NCI-H524 (cell line): ENCODE measurements around the gene CLDN12.

ENCODE experiments used
- DNase-seq, 2 experiments: peaks; one replicate each; lab custom pipeline; 2025; lab: John Stamatoyannopoulos, UW

The CLDN12 gene

DNA sequence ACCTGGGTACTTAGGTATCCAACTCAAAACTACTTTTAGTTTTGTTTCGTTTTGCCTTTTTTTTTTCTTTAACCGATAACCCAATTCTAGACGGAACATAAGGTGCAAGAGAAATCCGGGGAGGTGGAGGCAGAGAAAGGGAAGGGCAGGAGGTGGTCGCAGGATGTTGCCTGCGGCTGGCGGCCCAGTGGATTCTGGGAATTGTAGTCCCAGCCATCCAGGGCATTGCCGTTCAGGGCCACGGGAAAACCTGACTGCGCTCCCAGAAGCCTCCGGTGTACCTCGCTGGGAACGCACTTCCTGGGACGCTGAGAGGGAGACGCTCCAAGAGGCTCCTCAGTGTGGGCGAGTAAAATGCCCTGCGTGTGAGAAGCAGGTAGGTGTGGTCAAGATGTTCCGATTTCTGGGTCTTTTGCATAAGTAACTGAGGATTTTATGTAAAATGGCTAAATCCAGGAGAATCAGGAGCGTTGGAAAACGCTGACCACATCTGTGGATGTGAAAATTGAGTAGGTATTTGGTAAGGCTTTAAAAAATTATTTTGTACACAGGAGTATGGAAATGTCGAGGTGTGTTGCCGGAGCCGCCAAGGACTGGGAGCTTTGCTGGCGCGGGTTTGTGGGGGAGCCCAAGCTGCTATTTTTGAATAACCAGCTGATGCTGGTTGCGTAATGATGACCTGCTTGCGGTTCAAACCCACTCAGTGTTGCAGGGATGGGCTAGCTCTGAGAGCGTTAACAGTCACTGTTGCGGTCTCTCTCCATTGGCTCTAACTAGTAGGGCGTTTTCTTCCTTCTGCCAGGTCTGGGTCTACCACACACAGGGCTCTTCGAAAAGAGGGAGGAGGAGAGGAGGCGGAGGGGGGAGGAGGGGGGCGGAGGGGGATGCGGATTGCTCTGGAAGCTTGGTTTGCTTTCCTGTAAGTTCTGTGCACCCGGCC lies at the start of gene CLDN12:
Gene CLDN12, plus strand, starts transcription at position 288 of the 940 bp plus-strand sequence. CDS start 9,216 bp downstream, outside the sequence.
- peak; percentile 77 to 93 for DNase-seq

DNA sequence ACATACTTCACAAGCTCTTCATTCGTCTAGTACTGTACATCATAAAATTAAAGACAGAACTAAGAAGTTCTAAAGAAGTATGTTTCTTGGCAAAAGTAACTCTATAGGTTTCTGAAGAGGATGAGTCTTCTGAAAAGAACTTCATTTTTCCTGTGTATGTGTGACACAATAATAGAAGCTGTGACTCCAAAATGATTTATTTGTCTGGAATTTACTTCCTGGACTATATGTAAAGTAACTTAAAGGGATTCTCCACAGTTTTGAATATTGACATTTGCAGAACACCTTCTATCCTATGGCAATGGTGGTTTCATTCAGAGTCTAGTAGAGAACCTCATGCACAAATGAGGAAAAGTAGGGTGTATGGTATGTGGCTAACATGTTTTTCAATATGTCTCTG lies 19.8 kb upstream of the CLDN12 start:
- DNase-seq: no peak

DNA sequence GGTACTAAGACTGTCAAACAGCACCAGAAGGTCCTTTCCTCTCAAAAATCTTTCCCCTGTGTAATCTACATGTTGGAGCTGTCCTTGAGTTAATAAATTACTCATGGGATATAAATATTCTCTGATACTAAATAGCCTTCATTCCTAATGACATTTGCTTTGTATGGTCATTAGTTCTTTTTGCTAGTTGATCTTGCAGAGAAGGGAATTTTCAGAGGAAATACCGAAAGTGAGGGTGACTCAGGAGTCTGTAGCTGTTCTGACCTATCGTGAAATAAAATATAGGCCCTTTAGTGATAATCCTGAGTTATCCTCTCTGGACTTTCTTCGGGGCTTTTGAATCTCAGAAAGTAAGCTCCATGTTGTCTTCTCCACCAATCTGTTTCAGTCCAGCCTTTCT lies 19.4 kb upstream of the CLDN12 start:
- DNase-seq: no peak

DNA sequence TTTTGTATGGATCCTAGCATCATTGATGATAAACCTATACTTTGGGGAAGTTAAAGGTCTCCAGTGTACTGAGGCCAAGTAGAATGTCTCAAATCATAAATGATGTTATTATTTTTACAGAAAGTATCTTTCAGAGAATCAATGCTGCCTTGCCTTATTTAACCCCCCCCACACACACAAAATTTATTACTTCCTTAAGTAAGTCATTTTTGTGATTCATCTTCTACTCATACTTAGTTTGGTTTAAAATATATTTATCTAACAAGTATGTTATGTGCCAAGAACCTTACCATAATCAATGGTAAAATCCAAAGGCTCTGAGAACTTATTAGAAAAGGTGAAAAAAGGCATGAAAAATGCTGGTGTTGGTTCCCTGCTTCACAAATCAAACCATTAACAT lies 18.8 kb upstream of the CLDN12 start:
- no peak for DNase-seq

DNA sequence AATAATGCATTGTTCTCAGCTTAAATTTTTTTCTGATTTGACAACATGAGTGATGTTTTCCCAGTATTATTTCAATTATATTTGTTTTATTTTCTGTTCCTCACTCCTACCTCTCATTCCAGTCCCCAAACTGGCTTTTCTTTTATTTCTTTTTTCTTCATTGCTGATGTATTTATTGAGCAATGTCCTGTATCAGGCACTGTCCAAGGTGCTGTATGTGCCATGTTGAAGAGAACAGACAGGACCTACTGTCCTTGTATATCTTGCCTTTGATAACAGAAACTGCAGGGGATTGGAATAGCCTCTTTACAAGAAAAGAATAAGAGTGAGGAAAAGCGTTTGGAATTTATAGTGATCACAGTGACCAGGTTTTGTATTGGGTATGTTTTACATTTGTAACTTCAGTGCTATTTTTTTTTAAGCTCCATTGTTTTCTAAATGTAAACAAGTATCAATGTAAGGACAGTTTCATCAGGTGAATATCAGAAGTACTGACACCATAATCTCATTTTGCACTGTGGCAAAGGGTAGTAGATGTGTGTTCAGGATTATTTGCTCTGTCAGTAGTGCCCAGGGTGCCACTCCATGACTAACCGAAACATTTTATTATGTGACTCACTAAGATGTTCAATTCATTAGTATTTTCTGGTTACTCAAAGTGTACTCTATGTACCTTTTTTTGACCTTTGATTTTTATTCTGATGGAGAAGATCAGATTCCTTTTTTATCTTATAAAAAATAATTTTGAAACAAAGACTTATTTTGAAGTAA lies 15.6 kb upstream of the CLDN12 start:
- DNase-seq: no peak

DNA sequence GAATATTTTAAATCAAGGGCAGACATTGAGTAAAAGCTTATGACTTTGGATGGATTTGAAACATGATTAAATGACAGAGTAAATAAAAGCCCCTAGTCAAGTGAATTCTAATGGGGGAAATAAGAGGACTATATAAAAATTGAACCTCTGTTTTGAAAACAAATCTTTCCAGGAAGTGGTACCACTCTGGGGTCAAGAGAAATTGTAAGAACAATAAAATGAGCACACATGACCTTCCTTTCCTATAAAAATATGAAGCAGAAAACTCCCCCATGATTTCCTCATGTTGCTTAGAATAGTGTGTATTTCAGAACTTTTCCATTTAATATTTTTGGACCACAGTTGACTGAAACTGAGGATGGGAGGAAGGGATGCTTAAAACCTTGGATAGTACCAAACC lies 12.3 kb upstream of the CLDN12 start:
- DNase-seq: no peak

DNA sequence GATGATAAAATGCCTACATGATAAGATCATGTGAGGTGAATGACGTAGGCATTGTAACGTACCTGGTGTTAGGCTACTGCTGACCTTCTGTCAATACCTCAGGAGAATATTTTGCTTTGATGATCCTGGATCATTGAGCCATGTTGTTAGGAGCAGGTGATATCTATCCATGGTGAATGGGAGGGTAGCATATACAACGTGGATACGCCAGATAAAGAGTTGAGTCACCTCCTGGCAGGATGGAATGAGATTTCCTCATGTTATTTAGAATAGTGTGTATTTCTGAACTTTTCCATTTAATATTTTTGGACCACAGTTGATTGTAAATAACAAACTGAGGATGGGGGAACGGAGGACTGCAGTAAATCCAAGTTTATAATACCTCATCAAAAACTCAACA lies 11.8 kb upstream of the CLDN12 start:
- DNase-seq: no peak

DNA sequence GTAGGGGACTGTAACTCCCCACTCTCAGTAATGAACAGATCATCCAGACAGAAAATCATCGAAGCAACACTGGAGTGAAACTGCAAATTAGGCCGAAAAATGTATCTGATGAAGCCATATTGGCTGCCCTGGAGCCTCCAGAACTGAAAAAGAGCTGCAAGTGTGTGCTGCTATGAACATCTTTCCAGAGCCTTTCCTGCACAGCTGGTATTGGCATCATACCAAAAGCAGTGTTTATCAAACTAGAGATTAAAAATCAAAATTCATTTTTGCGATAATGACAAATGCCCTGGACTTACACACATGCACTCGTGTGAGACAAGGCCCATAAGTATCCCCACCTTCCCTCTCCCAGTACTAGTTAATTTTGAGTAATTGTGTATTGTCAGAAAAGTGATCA lies 6.8 kb upstream of the CLDN12 start:
- DNase-seq: no peak

DNA sequence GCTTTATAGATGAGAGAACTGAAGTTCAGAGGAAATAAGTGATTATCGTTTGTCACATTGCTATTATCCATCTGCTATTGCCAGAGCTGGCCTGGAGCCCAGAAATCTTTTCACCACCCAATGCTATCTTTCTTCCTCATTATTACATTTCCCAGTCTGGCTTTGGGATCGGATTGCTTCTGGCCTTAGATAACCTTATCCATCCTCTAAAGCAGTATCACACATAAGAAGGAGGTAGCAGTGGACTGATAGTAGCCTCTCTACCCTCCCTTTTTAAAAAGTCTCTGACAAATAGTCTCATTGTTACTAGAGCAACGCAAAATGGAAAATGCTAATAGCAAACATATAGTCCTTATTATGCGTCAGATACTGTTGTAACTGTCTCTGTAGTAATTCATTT lies 1.3 kb upstream of the CLDN12 start:
- peak; percentile 44 to 70 for DNase-seq

DNA sequence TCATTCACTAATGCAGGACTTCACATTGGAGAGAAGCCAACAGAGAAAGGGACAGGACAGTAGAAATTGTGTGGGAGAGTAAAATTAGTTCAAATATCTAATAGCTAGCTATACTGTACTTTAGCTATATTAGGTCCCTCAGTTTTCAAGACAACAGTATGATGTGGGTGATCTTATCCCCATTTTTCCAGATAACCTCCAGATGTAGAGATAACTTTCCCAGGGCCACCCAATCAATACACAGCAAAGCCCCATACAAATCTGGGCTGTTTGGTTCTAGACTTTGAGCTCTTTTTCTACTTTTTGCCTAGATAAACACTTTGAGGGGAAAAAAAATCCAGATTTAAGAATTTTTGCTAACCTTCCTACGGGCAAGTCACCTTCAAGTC lies 482 bp upstream of the CLDN12 start:
- no peak for DNase-seq

DNA sequence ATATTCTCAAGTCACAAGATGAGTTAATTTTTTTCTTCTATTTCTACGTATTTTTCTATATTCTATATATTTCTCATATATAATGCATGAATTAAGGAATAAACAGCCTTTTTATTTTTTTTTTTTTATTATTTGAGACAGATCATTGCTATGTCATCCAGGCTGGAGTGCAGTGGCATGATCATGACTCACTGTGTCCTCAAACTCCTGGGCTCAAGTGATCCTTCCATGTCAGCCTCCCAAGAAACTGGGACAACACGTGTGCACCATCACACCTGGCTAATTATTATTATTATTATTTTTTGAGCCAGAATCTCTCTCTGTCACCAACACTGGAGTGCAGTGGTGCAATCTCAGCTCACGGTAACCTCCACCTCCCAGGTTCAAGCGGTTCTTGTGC lies 1.5 kb downstream of the CLDN12 start:
- DNase-seq: no peak

DNA sequence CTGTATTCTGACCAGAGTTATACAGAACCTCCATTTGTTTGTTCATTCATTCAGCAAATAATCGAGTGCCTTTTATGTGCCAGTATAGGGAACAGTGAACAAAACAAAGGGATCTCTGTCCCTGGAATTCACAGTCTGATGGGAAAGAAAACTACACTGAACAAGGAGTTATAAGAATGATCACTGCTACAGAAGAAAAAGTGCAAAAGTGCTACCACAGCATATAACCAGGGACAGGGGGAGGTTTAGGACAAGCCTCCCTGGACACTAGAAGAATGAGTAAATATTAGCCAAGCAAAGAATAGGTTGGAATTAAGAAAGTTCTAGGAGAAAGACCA lies 4.2 kb downstream of the CLDN12 start:
- DNase-seq: no peak

DNA sequence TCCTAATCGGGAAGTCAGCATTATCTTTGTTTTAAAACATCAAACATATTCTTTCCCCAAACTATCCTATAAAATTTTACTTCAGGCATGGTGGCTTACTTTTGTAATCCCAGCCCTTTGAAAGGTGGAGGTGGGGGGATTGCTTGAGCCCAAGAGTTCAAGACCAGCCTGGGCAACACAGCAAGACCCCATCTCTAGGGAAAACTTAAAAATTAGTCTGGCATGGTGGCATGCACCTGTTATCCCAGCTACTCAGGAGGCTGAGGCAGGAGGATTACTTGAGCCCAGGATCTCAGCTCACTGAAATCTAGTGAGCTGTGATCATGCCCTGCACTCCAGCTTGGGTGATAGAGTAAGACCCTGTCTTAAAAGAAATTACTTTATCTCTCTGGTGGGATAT lies 4.9 kb downstream of the CLDN12 start:
- DNase-seq: no peak

DNA sequence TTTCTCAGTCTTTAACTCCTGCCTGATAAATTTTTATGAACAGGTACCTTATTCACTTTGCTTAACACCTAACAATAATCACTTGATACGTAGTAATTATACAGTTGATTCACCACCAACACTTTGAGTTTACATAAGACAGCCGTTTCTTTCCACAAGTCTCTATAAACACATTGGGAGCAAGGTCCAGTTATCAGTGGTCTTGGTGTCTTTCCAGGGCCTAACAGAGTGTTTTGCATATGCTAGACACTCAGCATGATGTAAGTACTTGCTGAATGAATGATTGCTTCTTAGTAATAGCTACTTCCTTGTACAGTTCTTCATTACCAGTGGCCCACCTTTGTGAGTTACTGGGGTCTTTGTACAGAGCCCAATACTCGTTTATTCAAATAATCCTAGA lies 6.4 kb downstream of the CLDN12 start:
- no peak for DNase-seq

DNA sequence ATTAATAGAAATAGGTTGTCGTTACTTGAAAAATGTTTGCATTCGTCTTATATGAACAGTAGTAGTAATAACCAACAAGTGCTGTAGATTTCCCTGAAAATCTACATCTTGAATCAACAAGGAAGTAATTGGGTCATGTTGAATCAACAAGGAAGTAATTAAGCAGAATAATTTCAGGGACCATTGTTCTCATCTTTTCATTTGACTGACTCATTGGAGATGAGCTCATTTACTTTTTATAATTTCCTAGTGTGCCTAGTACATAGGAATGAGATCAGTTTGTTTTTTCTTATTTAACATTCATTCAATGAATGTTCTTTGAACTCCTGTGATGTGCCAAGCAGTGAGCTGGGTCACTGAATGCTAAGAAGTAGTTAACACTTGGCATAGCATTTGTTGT lies 8.2 kb downstream of the CLDN12 start:
- DNase-seq: no peak

DNA sequence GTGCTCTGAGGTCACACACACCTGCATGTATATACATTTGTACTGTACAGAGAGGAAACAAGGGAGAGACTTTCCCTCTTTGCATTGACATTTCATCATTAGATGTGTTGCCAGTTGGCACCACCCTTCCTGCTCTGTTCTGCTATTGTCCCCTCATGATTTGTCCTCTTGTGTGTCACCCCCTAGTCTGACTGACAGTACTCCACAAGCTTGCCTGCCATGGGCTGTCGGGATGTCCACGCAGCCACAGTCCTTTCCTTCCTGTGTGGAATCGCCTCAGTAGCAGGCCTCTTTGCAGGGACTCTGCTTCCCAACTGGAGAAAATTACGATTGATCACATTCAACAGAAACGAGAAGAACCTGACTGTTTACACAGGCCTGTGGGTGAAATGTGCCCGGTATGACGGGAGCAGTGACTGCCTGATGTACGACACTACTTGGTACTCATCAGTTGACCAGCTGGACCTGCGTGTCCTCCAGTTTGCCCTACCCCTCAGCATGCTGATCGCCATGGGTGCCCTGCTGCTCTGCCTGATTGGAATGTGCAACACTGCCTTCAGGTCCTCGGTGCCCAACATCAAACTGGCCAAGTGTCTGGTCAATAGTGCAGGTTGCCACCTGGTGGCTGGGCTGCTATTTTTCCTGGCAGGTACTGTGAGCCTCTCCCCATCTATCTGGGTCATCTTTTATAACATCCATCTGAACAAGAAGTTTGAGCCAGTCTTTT lies 9.4 kb downstream of the CLDN12 start:
- peak in 1 of 2 experiments; percentile 12 for DNase-seq

DNA sequence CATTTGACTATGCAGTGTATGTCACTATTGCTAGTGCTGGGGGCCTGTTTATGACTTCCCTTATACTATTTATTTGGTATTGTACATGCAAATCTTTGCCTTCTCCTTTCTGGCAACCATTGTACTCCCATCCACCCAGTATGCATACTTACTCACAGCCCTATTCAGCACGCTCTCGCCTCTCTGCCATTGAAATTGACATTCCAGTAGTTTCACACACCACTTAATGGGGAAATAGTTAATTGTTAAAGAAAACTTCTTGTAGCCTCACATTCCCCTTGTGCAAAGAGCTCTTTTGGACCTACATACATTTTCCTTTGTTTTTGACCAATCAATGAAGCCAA lies 9.9 kb downstream of the CLDN12 start:
- DNase-seq: no peak

DNA sequence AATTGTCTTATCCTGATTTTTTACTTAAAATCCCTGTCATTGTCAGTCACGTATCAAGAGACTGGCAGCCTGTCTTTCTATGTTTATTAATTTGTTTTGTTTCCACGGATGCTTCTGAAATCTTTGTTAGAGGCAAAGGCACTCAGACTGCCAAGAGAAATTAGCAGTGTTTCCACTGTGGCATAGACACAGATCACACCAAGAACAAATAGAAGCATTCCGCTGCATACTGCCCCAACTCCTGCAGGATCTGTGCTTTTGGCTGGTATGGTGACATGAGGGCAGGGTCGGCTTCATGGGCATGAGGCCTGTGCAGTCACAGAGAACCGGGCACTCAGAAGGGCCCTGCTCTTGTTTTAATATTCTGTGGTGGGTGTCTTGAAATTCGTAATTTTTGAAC lies 18.4 kb downstream of the CLDN12 start:
- DNase-seq: no peak

DNA sequence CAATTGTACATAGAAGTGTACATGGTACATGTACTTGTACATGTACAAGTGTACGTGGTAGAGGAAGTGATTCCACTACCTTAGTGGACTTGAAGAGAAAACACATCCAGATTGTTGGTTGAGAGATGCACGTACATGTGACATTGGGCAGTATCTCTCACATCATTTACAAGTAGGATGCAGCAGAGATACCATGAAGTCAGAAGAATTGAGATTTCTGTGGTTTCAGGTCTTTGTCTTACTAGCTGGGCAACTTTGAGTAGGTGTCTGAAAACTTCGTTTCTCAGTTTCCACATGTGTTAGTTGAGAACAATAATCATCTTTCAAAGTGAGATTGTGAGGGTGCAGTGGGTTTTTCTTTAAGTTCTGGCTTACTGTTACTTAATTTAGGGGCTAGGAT lies 21.5 kb downstream of the CLDN12 start:
- DNase-seq: no peak

DNA sequence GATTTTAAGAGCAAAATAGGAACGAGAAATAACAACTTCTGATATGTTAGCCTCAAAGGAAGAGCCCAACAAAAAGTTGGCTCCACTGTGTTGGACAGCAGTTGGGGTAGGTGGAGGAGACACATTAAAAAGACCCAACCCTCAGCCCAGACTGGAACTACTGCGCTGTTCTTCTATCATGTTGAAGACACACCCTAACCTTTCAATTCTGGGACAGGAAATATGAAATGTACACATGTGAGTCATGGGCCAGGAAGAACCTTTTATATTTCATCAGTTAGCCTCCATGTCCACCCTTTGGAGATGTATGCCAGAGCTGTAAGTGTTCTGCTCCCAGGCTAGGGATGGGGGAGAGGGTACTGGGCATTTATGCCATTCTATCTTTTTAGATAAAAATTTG lies 22.1 kb downstream of the CLDN12 start:
- DNase-seq: no peak

DNA sequence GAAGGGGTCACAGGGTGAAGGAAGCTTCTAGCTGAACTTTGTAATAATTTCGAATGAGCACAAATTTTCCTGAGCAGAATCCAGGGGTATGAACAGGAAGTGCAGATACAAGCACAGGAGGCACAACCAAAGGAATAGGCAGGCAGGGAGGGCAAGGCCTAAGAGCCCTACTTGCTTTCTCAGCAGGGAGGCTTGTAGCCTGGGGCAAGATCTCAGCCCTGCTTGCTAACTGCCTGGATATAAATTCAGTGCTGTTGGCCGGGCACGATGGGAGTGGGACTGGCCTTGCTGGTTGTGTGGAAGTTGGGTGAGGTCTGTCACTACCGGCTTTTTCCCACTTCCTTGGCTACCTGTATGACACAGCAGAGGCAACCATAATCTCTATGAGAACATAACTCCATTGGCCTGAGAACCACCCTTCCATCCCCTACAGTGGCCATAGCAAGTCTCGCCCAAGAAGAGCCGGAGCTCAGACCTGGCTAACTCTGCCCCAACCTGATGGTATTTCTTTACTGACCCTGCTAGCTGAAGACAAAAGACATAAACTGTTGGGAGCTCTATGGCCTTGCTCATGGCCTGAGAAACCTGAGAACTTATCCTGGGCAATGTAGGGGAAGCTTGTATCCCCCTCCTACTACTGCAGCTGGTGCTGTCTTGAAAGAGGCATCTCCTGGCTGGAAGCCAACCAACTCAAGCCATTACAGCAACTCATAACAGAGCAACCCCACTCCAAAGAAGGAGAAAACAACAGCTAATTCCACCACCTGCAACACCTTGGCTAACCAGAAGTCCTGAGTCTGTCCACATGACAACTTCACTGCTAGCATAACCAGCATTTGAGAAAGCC lies 27.6 kb downstream of the CLDN12 start:
- DNase-seq: peak in 1 of 2 experiments; percentile 58

DNA sequence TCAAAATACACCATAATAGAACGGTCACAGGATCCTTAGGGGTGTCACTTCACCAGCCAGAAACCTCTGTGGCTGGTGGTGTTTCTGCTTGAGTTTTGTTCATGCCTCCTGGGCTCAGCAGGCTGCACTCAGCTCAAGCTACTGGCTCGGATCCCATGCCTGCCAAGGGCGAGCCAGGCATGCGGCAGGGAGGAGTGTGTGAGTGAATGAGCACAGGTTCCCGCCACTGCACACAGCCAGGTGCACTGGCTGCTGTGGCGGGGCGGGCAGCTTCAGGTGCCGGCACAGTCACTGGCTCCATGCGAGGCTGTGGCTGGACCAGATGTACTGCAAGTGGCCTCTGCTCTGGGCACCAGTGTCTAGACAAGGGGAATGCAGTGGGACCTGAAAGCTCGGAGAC lies 29.5 kb downstream of the CLDN12 start:
- no peak for DNase-seq
